SK-N-SH (cell line): Measurements from ENCODE around the gene LARP1. TPM values are rescaled to one million over a fixed set of nuclear protein-coding genes. Genes with fewer than 3 reads are reported as not detected.

Experiments used
- CTCF ChIA-PET: fragments of 300-600, 350-600 bp; formaldehyde crosslinking; extraction: SDS; loops from one replicate; lab custom pipeline; 2021; lab: Yijun Ruan, JAX
- POLR2A ChIA-PET: fragments of 350-600 bp; sonication (Branson Sonifier 250); formaldehyde crosslinking; extraction: SDS; loops from one replicate; lab custom pipeline; 2020; ENCODE audit warnings: antibody characterized with exemption, inconsistent platforms; lab: Yijun Ruan, JAX
- DNase-seq: peaks from one replicate; pipeline ENCODE4 v3.0.0; 2012
- H2AFZ ChIP-seq: fragments of 200-600 bp; sonication (generic); 2 replicates; pipeline ENCODE4 v1.8.1; 2016; ENCODE audit warnings: antibody characterized with exemption, mild to moderate bottlenecking, low read depth
- H3F3A ChIP-seq: fragments of 200-600 bp; sonication (generic); replicated peaks from 2 replicates; pipeline ENCODE3; 2016; ENCODE audit warnings: antibody characterized with exemption, mild to moderate bottlenecking; ENCODE audit not compliant: insufficient read depth
- H3K27ac ChIP-seq, 2 experiments: fragments of 200-500 bp in 1 of 2; fragments of 200-600 bp in 1 of 2; sonication (Bioruptor generic) in 1 of 2; sonication (generic), shearing (Covaris generic) in 1 of 2; 2 replicates each; pipeline versions ENCODE4 v1.5.1 to v1.6.1; 2014 to 2016; ENCODE audit warnings: low read depth in 2 of 2, inconsistent platforms in 1 of 2, low read length in 1 of 2, mild to moderate bottlenecking in 1 of 2, mixed read lengths in 1 of 2
- H3K27me3 ChIP-seq: fragments of 200-600 bp; sonication (generic), shearing (Covaris generic); 2 replicates; pipeline ENCODE4 v1.6.1; 2016; ENCODE audit warnings: mixed run types; ENCODE audit not compliant: insufficient read depth
- H3K36me3 ChIP-seq, 2 experiments: fragments of 200-500 bp in 1 of 2; fragments of 200-600 bp in 1 of 2; sonication (Bioruptor generic) in 1 of 2; sonication (generic) in 1 of 2; replicated peaks in 1 of 2; 2 replicates each; pipeline versions ENCODE3 to v1.5.1; 2014 to 2016; ENCODE audit warnings: low read length in 1 of 2, mild to moderate bottlenecking in 1 of 2; ENCODE audit not compliant: insufficient read depth in 2 of 2, control insufficient read depth in 1 of 2
- H3K4me1 ChIP-seq, 2 experiments: fragments of 200-500 bp in 1 of 2; fragments of 200-600 bp in 1 of 2; sonication (Bioruptor generic) in 1 of 2; sonication (generic), shearing (Covaris generic) in 1 of 2; 2 replicates each; pipeline versions ENCODE4 v1.5.1 to v1.6.1; 2014 to 2016; ENCODE audit warnings: low read depth in 1 of 2, low read length in 1 of 2, mixed run types in 1 of 2; ENCODE audit not compliant: insufficient read depth in 2 of 2, control insufficient read depth in 1 of 2
- H3K4me2 ChIP-seq: fragments of 200-600 bp; sonication (generic), shearing (Covaris generic); 2 replicates; pipeline ENCODE4 v1.6.1; 2017; ENCODE audit warnings: mixed run types
- H3K4me3 ChIP-seq, 2 experiments: fragments of 200-500 bp in 1 of 2; fragments of 200-600 bp in 1 of 2; sonication (Bioruptor generic) in 1 of 2; sonication (generic), shearing (Covaris generic) in 1 of 2; 2 replicates each; pipeline versions ENCODE4 v1.5.1 to v1.8.1; 2014 to 2016; ENCODE audit warnings: low read depth in 2 of 2, inconsistent platforms in 1 of 2, low read length in 1 of 2, mild to moderate bottlenecking in 1 of 2, mixed read lengths in 1 of 2, moderate library complexity in 1 of 2
- H3K79me2 ChIP-seq: fragments of 200-600 bp; sonication (generic); 2 replicates; pipeline ENCODE4 v1.8.1; 2017; ENCODE audit warnings: mild to moderate bottlenecking; ENCODE audit not compliant: insufficient read depth
- H3K9ac ChIP-seq: fragments of 200-600 bp; sonication (generic); 2 replicates; pipeline ENCODE4 v1.6.1; 2017; ENCODE audit warnings: mixed run types
- H3K9me2 ChIP-seq: fragments of 200-600 bp; sonication (generic); 2 replicates; pipeline ENCODE4 v1.6.1; 2017; ENCODE audit warnings: mixed run types
- H3K9me3 ChIP-seq: fragments of 200-600 bp; sonication (generic); 2 replicates; pipeline ENCODE4 v1.6.1; 2017; ENCODE audit warnings: mixed run types, mild to moderate bottlenecking, moderate library complexity
- H4K20me1 ChIP-seq: fragments of 200-600 bp; sonication (generic); 2 replicates; pipeline ENCODE4 v1.6.1; 2017; ENCODE audit warnings: mild to moderate bottlenecking, mixed run types; ENCODE audit not compliant: insufficient read depth
- CHD2 ChIP-seq: fragments of 150-350 bp; IDR thresholded peaks from 2 replicates; pipeline ENCODE4 v1.6.1; 2018; ENCODE audit warnings: low read length; ENCODE audit not compliant: partially characterized antibody
- ELF1 ChIP-seq: IDR thresholded peaks from 2 replicates; pipeline ENCODE4 v1.4.0; 2012
- FOXJ3 ChIP-seq: sonication (generic); formaldehyde crosslinking; IDR thresholded peaks from 2 replicates; pipeline ENCODE4 v1.5.1; 2020; ENCODE audit warnings: mild to moderate bottlenecking, missing genetic modification reagents
- GATA2 ChIP-seq: sonication (generic); formaldehyde crosslinking; IDR thresholded peaks from 2 replicates; pipeline ENCODE4 v1.5.0; 2020; ENCODE audit warnings: mild to moderate bottlenecking, missing genetic modification reagents
- IRF3 ChIP-seq: fragments of 150-350 bp; IDR thresholded peaks from 2 replicates; pipeline ENCODE4 v1.6.1; 2016; ENCODE audit warnings: mild to moderate bottlenecking, low read depth, low read length
- JUND ChIP-seq: IDR thresholded peaks from 2 replicates; pipeline ENCODE4 v1.4.0; 2012
- MEF2A ChIP-seq: IDR thresholded peaks from 2 replicates; pipeline ENCODE4 v1.4.0; 2012; ENCODE audit warnings: low read depth, borderline replicate concordance
- NRF1 ChIP-seq: IDR thresholded peaks from 2 replicates; pipeline ENCODE4 v1.6.1; 2012; ENCODE audit warnings: low read depth, mild to moderate bottlenecking, low read length
- PBX3 ChIP-seq: IDR thresholded peaks from 2 replicates; pipeline ENCODE4; 2012
- POLR2AphosphoS5 ChIP-seq: IDR thresholded peaks from 2 replicates; pipeline ENCODE4 v1.6.1; 2012; ENCODE audit warnings: low read depth, low read length
- RAD21 ChIP-seq: IDR thresholded peaks from 2 replicates; pipeline ENCODE4 v1.6.1; 2012; ENCODE audit warnings: mild to moderate bottlenecking, low read length
- RCOR1 ChIP-seq: fragments of 150-350 bp; IDR thresholded peaks from 2 replicates; pipeline ENCODE4 v1.6.1; 2017; ENCODE audit warnings: antibody characterized with exemption, low read length
- REST ChIP-seq: IDR thresholded peaks from 2 replicates; pipeline ENCODE4 v1.6.1; 2012; ENCODE audit warnings: mild to moderate bottlenecking, low read depth, low read length, moderate library complexity
- RFX5 ChIP-seq: IDR thresholded peaks from 2 replicates; pipeline ENCODE4 v1.6.1; 2012; ENCODE audit warnings: mild to moderate bottlenecking, improper control_type of control experiment, low read length
- SIN3A ChIP-seq: IDR thresholded peaks from 2 replicates; pipeline ENCODE4 v1.6.1; 2012; ENCODE audit warnings: low read depth, mild to moderate bottlenecking, low read length, moderate library complexity, borderline replicate concordance
- SMC3 ChIP-seq: IDR thresholded peaks from 2 replicates; pipeline ENCODE4 v1.6.1; 2012; ENCODE audit warnings: low read depth, low read length, improper control_type of control experiment
- TCF12 ChIP-seq: IDR thresholded peaks from 2 replicates; pipeline ENCODE4 v1.4.0; 2012
- USF2 ChIP-seq: fragments of 150-350 bp; IDR thresholded peaks from 2 replicates; pipeline ENCODE4 v1.6.1; 2017; ENCODE audit warnings: antibody characterized with exemption, low read length, low read depth, borderline replicate concordance
- YY1 ChIP-seq: IDR thresholded peaks from 2 replicates; pipeline ENCODE4 v1.4.0; 2012; ENCODE audit warnings: low read depth, mild to moderate bottlenecking
- ZBTB33 ChIP-seq: IDR thresholded peaks from 2 replicates; pipeline ENCODE4 v1.4.0; 2012; ENCODE audit warnings: low read depth, borderline replicate concordance
- WGBS: methylation state at CpG from one replicate; pipeline ENCODE4 v1.1.6; 2017; ENCODE audit warnings: low lambda C conversion rate; 5-methylcytosine and 5-hydroxymethylcytosine counted together
- polyA plus RNA-seq, 3 experiments: library from polyadenylated mRNA; depleted of rRNA; stranded (reverse); fragments of >200 nt; gene quantifications; 2 replicates each; pipeline ENCODE4 v1.2.3, GENCODE V29; 2012

LARP1 gene
- polyA plus RNA-seq, 1 of the 3 experiments (the other 2 are of a cell fraction) = 57.4 TPM

- no peak overlapping the region for H3K27ac ChIP-seq
- no peaks in the 10 kb centered on the region for H3F3A ChIP-seq
- no peak for DNase-seq
- no peak overlapping the region for H3K4me3 ChIP-seq
- no peaks in the 10 kb centered on the region; a peak in 1 of 4 replicates for H3K4me1 ChIP-seq
- H3K9ac ChIP-seq = no peak overlapping the region
- no peak overlapping the region for H2AFZ ChIP-seq
- peaks cover 4% of the 10 kb centered on the region; the same call in 1 of the 2 replicates for H3K79me2 ChIP-seq
- H3K9me3 ChIP-seq = no peaks in the 10 kb centered on the region
- H3K4me2 ChIP-seq = no peak overlapping the region
- CTCF ChIA-PET = interaction anchor here (0.7 to 1.8 kb wide), 3 partner anchors 10 to 170 kb away, joined by 3 to 11 read pairs (median 6); no protein-coding TSS in a partner anchor
- TF ChIP-seq PBX3 = no peak
- no peak for TF ChIP-seq MEF2A
- TF ChIP-seq GATA2 (CRISPR knock-in tag) = no peak
- no peak for TF ChIP-seq TCF12
- no peak for TF ChIP-seq POLR2AphosphoS5
- no peak for TF ChIP-seq ELF1
- no peak for TF ChIP-seq JUND
- no peak for TF ChIP-seq RAD21
- TF ChIP-seq SMC3 = no peak
- TF ChIP-seq CHD2 = no peak
- TF ChIP-seq ZBTB33 = no peak
- no peak for TF ChIP-seq RCOR1
- TF ChIP-seq YY1 = no peak
- no peak for TF ChIP-seq FOXJ3 (CRISPR knock-in tag)
- TF ChIP-seq REST = no peak
- TF ChIP-seq NRF1 = no peak
- no peak for TF ChIP-seq IRF3
- TF ChIP-seq SIN3A = no peak
- TF ChIP-seq USF2 = no peak
- no peak for TF ChIP-seq RFX5
- 86% methylated on average over 6 of the region's 7 CpGs for whole genome bisulfite sequencing
- H3K27me3 ChIP-seq = no peaks in the 10 kb centered on the region
- POLR2A ChIA-PET = interaction anchor here (0.6 kb wide), 1 partner anchor 19 kb away, joined by 4 read pairs; no protein-coding TSS in a partner anchor
- no peaks in the 10 kb centered on the region for H4K20me1 ChIP-seq
- H3K9me2 ChIP-seq = no peaks in the 10 kb centered on the region
- peaks cover 16 to 66% of the 10 kb centered on the region in 2 experiments for H3K36me3 ChIP-seq
Measured at GRCh38 chr5:154819546-154819945, 64.4 kb downstream of the LARP1 start.
